Activated naive CD8-positive, alpha-beta T cell (primary cell): ENCODE measurements around the gene HRC.

Experiments
- H3K27ac Mint-ChIP-seq: one replicate; pipeline ENCODE4 v1.8.0; 2021; ENCODE audit warnings: mixed read lengths
- H3K27me3 Mint-ChIP-seq: one replicate; pipeline ENCODE4 v1.8.0; 2021; ENCODE audit warnings: mixed read lengths
- H3K36me3 Mint-ChIP-seq: one replicate; pipeline ENCODE4 v1.8.0; 2021; ENCODE audit warnings: mixed read lengths
- H3K4me1 Mint-ChIP-seq: one replicate; pipeline ENCODE4 v1.8.0; 2021; ENCODE audit warnings: low read depth, mixed read lengths
- H3K4me3 Mint-ChIP-seq: one replicate; pipeline ENCODE4 v1.8.0; 2021; ENCODE audit warnings: mild to moderate bottlenecking, mixed read lengths
- H3K9me3 Mint-ChIP-seq: one replicate; pipeline ENCODE4 v1.8.0; 2021; ENCODE audit warnings: low read depth, mixed read lengths

HRC gene

DNA sequence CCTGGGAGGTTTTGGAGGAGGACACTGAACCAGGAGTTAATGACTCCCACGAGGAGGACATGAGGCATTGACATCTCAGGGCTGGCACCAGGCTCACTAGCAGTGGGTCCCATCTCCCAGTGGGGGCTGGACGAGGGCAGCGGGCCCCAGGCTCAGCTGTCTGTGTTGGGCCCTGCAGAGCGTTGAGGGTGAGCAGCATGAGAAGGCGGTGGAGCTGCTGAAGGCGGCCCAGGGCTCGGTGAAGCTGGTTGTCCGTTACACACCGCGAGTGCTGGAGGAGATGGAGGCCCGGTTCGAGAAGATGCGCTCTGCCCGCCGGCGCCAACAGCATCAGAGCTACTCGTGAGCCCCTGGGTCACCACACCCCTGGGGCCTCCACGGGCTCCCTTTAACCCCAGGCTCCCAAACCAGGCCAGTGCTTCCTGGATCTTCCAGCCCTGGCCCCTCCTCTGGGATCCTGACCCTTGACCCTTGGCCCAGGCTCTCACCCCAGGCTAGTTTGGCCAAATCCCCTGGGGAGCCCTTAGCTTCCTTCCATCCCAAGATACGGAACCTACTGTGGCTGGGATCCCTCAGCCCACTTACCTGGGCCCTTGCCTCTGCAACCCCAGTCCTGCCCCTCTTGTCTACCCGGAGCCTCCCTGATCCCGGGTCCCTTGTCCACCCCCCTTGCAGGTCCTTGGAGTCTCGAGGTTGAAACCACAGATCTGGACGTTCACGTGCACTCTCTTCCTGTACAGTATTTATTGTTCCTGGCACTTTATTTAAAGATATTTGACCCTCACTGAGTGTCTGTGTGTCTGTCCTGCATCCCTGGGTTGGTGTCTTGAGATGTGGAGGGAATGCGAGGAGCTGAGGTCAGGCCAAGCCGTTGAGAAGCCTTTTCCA, 37.3 kb downstream of the HRC start:
- Mint-ChIP-seq H3K36me3 (no peaks in the 10 kb centered on the region), H3K4me3 (peak overlapping the region; percentile 89), H3K27ac (peak overlapping the region; percentile 87), H3K9me3 (no peaks in the 10 kb centered on the region), H3K4me1 (peaks cover 36% of the 10 kb centered on the region), H3K27me3 (no peaks in the 10 kb centered on the region)

DNA sequence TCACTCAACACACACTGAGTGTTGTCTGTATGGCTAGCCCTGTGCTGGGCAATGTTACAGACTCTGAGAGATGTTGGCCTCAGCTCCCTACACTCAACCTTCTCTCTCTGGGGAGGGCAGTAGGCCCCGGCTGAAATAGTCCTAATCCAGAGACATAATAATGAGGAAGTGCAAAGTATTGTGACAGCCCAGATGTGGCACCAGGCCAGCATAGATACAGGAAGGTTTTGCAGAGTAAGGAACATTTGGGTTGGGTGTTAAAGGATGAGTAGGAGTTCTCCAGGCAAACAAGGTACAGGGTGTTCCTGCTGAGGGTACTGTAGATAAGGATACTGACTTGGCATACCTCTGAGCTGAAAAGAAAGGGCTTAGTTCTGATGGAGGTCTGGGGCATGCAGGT, 38.7 kb downstream of the HRC start:
- Mint-ChIP-seq H3K4me1 (peaks cover 36% of the 10 kb centered on the region), H3K27ac (peak overlapping the region; percentile 1), H3K36me3 (no peaks in the 10 kb centered on the region), H3K9me3 (no peaks in the 10 kb centered on the region), H3K27me3 (no peaks in the 10 kb centered on the region), H3K4me3 (peak overlapping the region; percentile 89)

DNA sequence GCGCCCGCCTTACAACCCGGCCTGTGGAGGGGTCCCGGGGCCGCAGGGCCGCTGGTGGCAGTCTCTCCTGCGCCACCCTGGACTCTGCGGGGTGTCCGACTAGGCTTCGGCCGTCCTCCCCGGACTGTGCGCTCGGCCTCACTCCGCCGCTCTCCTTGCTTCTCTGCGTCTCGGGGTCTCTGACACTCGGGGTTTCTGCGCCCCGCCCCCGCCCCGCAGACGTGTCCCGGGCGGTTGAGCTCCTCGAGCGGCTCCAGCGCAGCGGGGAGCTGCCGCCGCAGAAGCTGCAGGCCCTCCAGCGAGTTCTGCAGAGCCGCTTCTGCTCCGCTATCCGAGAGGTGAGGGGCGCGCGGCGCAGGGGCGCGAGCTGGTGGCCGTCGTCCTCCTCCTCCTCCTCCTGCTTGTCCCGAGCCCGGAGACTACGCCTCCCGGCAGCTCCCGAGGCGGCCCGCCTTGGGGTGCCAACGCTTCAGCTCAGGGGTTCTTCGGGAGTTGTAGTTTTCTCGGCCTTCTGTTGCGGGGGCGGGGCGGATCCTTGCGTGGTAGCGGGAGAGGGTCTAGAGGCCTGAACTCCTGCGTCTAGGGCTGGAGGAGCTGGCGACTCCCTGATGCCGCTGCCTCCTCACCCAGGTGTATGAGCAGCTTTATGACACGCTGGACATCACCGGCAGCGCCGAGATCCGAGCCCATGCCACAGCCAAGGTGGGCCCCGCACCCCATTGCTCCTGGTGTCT, 40.4 kb downstream of the HRC start:
- Mint-ChIP-seq H3K27me3 (no peaks in the 10 kb centered on the region), H3K9me3 (no peaks in the 10 kb centered on the region), H3K4me3 (peak overlapping the region; percentile 85), H3K4me1 (peaks cover 29% of the 10 kb centered on the region), H3K36me3 (no peaks in the 10 kb centered on the region), H3K27ac (no peak overlapping the region)

DNA sequence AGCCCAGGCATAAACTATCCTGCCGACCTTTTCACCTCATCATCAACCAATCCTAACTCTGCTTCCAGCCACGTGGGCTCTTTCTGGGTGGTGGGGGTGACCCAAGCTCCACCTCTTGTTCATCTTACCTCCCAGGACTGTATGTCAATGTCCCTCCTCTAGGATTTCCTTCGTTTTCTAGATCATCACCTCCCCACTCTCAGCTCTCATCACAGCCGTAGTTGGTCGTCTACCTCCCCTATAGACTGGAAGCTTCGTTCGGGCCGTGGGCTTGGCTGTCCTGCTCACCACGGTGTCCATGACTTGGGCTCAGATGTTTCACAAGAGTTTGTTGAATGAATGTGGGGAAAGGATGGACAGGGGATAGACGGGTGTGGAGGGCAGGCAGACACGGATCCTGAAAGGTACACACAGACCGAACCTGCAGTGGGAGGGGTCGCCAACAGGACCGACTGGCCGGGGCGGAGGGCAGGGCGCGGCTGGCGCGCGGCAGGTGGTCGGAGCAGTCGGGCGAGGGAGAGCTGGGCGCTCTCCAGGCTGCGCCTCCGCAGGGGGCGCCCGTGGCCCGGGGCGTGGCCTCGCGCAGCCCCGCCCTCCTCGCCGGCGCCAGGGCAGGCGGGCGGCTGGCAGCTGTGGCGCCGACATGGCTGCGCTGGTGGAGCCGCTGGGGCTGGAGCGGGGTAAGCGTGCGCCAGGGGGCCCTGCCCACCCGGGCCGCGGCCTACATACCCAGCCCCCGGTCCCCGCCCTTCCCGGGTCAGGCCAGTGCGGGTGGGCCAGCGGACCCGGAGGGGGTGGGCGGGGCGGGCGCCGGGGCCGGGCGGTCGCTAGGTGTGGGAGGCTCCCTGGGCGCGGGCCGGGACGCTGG, 41.2 kb downstream of the HRC start, which contains the start of gene LIN7B:
TSS of gene LIN7B (plus strand) at position 609 of the 868 bp plus-strand sequence. CDS start at position 644, 35 bp downstream.
- H3K4me1 Mint-ChIP-seq: peaks cover 29% of the 10 kb centered on the region
- no peaks in the 10 kb centered on the region for H3K9me3 Mint-ChIP-seq
- peak within 1 kb of the TSS; percentile 31 for H3K27ac Mint-ChIP-seq
- no peaks in the 10 kb centered on the region for H3K36me3 Mint-ChIP-seq
- H3K4me3 Mint-ChIP-seq: peak within 1 kb of the TSS; percentile 89
- H3K27me3 Mint-ChIP-seq: no peaks in the 10 kb centered on the region

DNA sequence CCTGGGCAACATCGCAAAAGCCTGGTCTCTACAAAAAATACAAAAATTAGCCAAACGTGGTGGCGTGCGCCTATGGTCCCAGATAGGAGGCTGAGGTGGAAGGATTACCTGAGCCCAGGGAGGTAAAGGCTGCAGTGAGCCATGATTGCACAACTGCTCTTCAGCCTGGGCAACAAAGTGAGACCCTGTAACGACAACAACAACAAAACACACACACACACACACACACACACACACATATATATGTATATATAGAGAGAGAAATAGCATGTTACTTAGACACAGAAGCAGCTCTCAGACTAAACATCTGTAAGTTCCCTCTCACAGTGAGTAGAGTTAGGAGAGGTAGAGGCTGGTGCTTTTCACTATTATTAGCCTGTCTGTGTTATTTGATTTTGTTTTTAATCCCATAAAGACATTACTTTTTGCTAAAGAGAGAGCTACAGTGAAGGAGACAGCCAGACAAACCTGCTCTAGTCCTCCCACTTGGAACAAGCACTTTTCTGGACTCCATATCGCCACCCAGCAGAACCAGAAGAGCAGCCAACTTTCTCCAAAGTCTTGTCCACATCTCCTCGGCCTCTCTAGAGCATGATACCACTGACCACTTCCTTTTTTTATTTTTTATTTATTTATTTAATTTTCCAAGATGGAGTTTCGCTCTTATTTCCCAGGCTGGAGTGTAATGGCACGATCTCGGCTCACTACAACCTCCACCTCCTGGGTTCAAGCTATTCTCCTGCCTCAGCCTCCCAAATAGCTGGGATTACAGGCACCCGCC, 43.8 kb downstream of the HRC start:
- peak overlapping the region; percentile 35 for H3K4me3 Mint-ChIP-seq
- H3K36me3 Mint-ChIP-seq: peaks cover 3% of the 10 kb centered on the region
- no peaks in the 10 kb centered on the region for H3K27me3 Mint-ChIP-seq
- H3K27ac Mint-ChIP-seq: no peak overlapping the region
- peaks cover 19% of the 10 kb centered on the region for H3K4me1 Mint-ChIP-seq
- no peaks in the 10 kb centered on the region for H3K9me3 Mint-ChIP-seq

DNA sequence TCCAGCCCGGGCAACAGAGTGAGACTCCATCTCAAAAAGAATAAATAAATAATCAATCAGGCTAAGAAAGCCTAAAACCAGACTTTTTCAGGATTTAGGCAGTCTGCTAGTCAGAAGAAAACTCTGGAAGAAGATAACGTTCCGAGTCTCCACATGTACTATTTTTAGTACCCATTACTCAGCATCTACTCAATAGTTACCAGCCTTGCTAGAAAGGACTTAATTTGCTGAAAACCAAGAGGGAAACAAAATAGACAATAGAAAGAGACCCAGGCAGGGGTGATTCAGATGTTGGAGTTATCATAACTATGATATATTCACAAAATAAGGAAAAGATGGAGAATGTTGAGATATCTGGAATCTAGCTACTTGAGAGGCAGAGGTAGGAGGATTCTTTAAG, 44.6 kb downstream of the HRC start:
- Mint-ChIP-seq H3K4me1 (peaks cover 17% of the 10 kb centered on the region), H3K36me3 (peaks cover 3% of the 10 kb centered on the region), H3K4me3 (no peak overlapping the region), H3K27me3 (no peaks in the 10 kb centered on the region), H3K27ac (no peak overlapping the region), H3K9me3 (no peaks in the 10 kb centered on the region)

DNA sequence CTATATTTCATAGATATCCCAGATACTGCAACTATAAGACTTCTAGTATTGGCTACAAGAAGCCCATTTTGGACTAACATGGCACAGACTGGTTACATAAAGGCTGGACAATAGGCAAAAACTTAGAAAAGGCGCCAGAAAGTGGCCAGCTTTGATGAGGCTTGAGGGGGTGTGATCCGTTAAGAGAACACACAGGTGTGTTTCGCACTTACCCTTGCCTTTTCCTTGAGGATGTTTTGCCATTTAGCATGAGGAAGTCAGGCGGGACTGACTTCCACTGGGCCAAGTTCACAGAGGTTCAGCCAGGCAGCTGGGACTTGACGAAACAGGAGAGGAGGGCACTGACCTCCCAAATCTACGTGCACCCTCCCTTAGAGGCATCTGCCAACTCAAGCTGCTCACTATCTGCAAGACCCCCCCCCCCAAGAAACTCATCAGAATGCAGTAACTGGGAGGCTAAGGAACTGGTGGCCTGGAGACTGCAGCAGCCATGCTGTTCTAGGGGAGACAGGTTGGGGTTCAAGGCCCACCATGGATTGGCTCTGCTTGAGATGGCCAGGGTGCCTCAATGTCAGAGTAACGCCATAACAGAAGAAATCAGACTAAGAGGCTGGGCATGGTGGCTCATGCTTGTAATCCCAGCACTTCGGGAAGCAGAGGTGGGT, 45.5 kb downstream of the HRC start:
- H3K4me1 Mint-ChIP-seq: peaks cover 14% of the 10 kb centered on the region
- no peaks in the 10 kb centered on the region for H3K9me3 Mint-ChIP-seq
- H3K27me3 Mint-ChIP-seq: no peaks in the 10 kb centered on the region
- no peak overlapping the region for H3K27ac Mint-ChIP-seq
- peaks cover 3% of the 10 kb centered on the region for H3K36me3 Mint-ChIP-seq
- H3K4me3 Mint-ChIP-seq: no peak overlapping the region

DNA sequence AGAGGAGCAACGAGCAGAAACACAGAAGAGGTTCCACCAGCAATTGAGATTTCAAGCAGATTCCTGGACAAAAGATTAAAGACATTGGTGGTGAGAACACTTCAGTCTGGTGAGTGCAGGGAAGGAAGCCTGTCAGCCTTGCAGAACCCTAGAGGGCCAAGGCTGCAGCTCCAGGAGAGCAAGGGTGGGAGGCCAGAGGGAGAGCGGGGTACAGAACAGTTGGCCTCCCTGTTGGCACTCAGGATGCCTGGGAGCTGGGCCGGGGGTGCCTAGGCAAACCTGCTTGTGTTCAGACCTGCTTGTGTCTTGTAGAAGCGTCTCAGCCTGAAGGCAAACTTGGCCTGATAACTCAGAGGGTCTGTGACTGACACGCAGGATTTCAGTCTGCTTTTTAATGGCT, 46.1 kb downstream of the HRC start:
- Mint-ChIP-seq H3K9me3 (no peaks in the 10 kb centered on the region), H3K27ac (peak overlapping the region; percentile 46), H3K4me1 (peaks cover 14% of the 10 kb centered on the region), H3K4me3 (no peak overlapping the region), H3K27me3 (no peaks in the 10 kb centered on the region), H3K36me3 (peaks cover 3% of the 10 kb centered on the region)

DNA sequence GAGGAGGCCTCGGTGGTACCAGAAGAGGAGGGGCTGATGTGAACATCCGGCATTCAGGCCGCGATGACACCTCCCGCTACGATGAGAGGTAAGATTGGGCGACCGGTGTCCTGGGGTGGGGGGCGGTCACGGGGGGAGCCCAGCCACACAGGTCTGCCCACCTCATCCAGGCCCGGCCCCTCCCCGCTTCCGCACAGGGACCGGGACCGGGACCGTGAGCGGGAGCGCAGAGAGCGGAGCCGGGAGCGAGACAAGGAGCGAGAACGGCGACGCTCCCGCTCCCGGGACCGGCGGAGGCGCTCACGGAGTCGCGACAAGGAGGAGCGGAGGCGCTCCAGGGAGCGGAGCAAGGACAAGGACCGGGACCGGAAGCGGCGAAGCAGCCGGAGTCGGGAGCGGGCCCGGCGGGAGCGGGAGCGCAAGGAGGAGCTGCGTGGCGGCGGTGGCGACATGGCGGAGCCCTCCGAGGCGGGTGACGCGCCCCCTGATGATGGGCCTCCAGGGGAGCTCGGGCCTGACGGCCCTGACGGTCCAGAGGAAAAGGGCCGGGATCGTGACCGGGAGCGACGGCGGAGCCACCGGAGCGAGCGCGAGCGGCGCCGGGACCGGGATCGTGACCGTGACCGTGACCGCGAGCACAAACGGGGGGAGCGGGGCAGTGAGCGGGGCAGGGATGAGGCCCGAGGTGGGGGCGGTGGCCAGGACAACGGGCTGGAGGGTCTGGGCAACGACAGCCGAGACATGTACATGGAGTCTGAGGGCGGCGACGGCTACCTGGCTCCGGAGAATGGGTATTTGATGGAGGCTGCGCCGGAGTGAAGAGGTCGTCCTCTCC, 47.4 kb downstream of the HRC start:
- peaks cover 5% of the 10 kb centered on the region for H3K4me1 Mint-ChIP-seq
- H3K4me3 Mint-ChIP-seq: no peak overlapping the region
- H3K36me3 Mint-ChIP-seq: peaks cover 3% of the 10 kb centered on the region
- H3K9me3 Mint-ChIP-seq: no peaks in the 10 kb centered on the region
- no peak overlapping the region for H3K27ac Mint-ChIP-seq
- no peaks in the 10 kb centered on the region for H3K27me3 Mint-ChIP-seq

DNA sequence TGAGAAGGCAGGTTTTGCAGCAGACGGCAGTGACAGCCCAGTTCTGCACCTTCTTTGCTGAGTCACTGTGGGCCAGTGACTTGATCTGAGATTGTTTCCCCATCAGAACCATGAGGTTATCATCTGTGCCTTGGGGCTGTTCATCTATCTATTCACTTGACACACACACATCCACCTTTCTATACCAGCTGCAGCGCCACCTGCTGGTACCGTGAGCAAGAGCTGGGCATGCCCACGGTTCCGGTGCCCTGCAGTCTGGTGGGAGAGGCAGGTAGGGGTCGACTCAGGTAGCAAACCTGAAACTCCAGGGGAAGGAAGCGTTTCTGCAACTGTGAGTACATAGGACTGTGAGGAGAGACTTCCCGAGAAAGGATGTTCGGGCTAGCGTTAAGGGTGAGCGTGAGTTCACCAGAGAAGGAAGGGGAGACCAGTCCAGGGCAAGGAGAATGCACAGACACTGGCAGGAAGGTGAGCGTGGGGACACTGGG, 48.5 kb downstream of the HRC start:
- peak overlapping the region; percentile 75 for H3K27ac Mint-ChIP-seq
- H3K4me3 Mint-ChIP-seq: peak overlapping the region; percentile 38
- H3K27me3 Mint-ChIP-seq: no peaks in the 10 kb centered on the region
- H3K9me3 Mint-ChIP-seq: no peaks in the 10 kb centered on the region
- H3K36me3 Mint-ChIP-seq: peaks cover 3% of the 10 kb centered on the region
- peaks cover 5% of the 10 kb centered on the region for H3K4me1 Mint-ChIP-seq

DNA sequence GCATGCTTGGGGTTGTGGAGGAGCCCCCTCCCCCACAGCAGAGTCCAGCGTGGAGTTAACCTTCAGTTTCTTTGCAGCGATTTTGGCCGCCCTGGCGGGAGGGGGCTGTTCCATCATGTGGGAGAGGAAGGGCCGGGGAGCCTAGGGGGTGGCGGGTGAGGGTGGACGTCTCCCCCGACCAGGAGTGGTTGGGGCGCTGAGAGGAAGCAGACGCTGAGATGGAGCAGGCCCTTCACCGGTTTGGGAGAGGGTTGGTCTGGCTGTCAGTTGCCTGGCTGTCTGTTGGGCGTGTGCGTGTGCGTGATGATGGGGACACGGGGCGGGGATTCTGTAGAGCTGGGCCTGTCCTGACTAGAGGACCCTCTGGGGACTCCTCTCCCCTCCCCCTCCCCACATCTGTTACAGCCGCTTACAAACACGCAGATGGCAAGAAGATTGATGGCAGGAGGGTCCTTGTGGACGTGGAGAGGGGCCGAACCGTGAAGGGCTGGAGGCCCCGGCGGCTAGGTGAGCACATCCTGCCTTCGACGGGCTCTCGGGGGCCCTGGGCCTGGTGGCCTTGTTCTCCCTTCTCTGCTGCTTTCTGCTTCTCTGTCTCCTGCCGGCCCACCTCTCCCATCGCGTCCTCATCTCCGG, 50.8 kb downstream of the HRC start:
- no peak overlapping the region for H3K4me3 Mint-ChIP-seq
- no peaks in the 10 kb centered on the region for H3K27me3 Mint-ChIP-seq
- peaks cover 8% of the 10 kb centered on the region for H3K36me3 Mint-ChIP-seq
- H3K9me3 Mint-ChIP-seq: no peaks in the 10 kb centered on the region
- peaks cover 5% of the 10 kb centered on the region for H3K4me1 Mint-ChIP-seq
- no peak overlapping the region for H3K27ac Mint-ChIP-seq

DNA sequence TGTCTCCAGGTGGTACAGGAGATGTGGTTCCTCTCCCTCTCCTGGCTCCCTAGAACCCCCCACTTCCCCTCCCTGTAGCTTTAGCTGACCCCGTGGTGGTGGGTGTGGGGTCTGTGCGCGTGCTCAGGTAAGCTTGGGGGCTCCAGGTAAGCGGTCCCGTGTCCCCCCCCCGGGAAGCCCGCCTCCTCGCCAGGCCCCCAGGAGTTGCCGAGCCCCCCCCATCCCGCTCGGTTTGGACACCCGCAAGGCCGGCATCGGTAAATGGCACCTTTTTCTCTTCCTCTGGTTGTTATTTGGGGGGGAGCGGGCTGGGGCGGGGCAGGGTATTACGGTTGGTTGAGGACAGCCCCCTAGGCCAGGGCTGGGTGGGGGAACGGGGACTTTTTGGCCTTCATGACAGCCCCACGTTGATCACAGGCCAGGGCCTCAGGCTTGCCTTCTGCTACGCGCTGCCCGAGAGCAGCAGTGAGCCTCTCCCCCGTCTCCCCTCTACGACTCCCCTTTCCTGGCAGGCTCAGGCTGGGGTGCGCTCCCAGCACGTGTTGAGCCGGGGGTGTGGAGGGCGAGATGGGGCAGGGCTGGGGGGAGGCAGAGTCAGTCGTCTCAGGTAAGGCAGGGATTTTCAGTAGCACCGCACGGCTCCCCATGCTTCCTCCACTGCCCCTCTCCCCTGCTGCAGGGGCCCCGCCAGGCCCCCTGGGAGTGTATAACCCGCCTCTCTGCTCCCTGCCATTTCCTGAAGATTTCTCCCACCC, 51.7 kb downstream of the HRC start:
- Mint-ChIP-seq H3K27me3 (no peaks in the 10 kb centered on the region), H3K27ac (no peak overlapping the region), H3K36me3 (peaks cover 8% of the 10 kb centered on the region), H3K9me3 (no peaks in the 10 kb centered on the region), H3K4me1 (peaks cover 5% of the 10 kb centered on the region), H3K4me3 (no peak overlapping the region)
